Nephron (organoid): Measurements from ENCODE around the gene PLA2G4E.

Experiments used
- H3K27ac Mint-ChIP-seq, 3 experiments: 2 replicates each; pipeline ENCODE4 v1.8.0; 2020; ENCODE audit warnings: mixed read lengths in 3 of 3, mild to moderate bottlenecking in 2 of 3, moderate library complexity in 1 of 3
- H3K27me3 Mint-ChIP-seq: 2 replicates; pipeline ENCODE4 v1.8.0; 2021; ENCODE audit warnings: low read depth, mild to moderate bottlenecking, moderate library complexity, mixed read lengths
- H3K36me3 Mint-ChIP-seq: 2 replicates; pipeline ENCODE4 v1.8.0; 2020; ENCODE audit warnings: low read depth, mixed read lengths
- H3K4me1 Mint-ChIP-seq: 2 replicates; pipeline ENCODE4 v1.8.0; 2020; ENCODE audit warnings: mixed read lengths
- H3K4me3 Mint-ChIP-seq, 3 experiments: 2 replicates each; pipeline ENCODE4 v1.8.0; 2020; ENCODE audit warnings: mild to moderate bottlenecking in 3 of 3, mixed read lengths in 3 of 3, moderate library complexity in 2 of 3
- H3K9me3 Mint-ChIP-seq: 2 replicates; pipeline ENCODE4 v1.8.0; 2020; ENCODE audit warnings: mixed read lengths
- TF ChIP-seq, protein P1 (sequence below), 3 experiments: fragments of 200-600 bp; sonication (generic); IDR thresholded peaks; one replicate each; pipeline ENCODE4 v1.5.0; 2021; ENCODE audit warnings: antibody characterized with exemption in 3 of 3; ENCODE audit not compliant: unreplicated experiment in 3 of 3

PLA2G4E gene

GRCh38 chr15:42024303-42024702 lies 3.5 kb upstream of the PLA2G4E start:
- no peak overlapping the region for H3K4me3 Mint-ChIP-seq
- H3K9me3 Mint-ChIP-seq, result peaks cover 24% of the 10 kb centered on the region
- TF ChIP-seq, protein P1, sequence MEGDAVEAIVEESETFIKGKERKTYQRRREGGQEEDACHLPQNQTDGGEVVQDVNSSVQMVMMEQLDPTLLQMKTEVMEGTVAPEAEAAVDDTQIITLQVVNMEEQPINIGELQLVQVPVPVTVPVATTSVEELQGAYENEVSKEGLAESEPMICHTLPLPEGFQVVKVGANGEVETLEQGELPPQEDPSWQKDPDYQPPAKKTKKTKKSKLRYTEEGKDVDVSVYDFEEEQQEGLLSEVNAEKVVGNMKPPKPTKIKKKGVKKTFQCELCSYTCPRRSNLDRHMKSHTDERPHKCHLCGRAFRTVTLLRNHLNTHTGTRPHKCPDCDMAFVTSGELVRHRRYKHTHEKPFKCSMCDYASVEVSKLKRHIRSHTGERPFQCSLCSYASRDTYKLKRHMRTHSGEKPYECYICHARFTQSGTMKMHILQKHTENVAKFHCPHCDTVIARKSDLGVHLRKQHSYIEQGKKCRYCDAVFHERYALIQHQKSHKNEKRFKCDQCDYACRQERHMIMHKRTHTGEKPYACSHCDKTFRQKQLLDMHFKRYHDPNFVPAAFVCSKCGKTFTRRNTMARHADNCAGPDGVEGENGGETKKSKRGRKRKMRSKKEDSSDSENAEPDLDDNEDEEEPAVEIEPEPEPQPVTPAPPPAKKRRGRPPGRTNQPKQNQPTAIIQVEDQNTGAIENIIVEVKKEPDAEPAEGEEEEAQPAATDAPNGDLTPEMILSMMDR (IDR thresholded peaks at IDR 0.05; ENCODE audit: unreplicated experiment in 3 of 3), result no peak
- H3K4me1 Mint-ChIP-seq, result no peaks in the 10 kb centered on the region
- H3K27ac Mint-ChIP-seq, result no peak overlapping the region
- H3K27me3 Mint-ChIP-seq, result peaks cover 12% of the 10 kb centered on the region
- no peaks in the 10 kb centered on the region for H3K36me3 Mint-ChIP-seq

GRCh38 chr15:42021593-42021992 lies 751 bp upstream of the PLA2G4E start:
- Mint-ChIP-seq H3K36me3 (no peaks in the 10 kb centered on the region), H3K9me3 (peaks cover 26% of the 10 kb centered on the region), H3K4me3 (no peak overlapping the region), H3K4me1 (peaks cover 20% of the 10 kb centered on the region), H3K27ac (no peak overlapping the region), H3K27me3 (peaks cover 9% of the 10 kb centered on the region)
- TF ChIP-seq, protein P1 (IDR thresholded peaks at IDR 0.05; ENCODE audit: unreplicated experiment in 3 of 3), result no peak

- Mint-ChIP-seq H3K36me3 (no peaks in the 10 kb centered on the region), H3K4me1 (peaks cover 20% of the 10 kb centered on the region), H3K4me3 (no peak overlapping the region), H3K27me3 (peaks cover 21% of the 10 kb centered on the region), H3K27ac (no peak overlapping the region), H3K9me3 (peaks cover 19% of the 10 kb centered on the region)
- TF ChIP-seq, protein P1 (IDR thresholded peaks at IDR 0.05; ENCODE audit: unreplicated experiment in 3 of 3), result no peak
Measured at GRCh38 chr15:42018306-42019224, 2.3 kb downstream of the PLA2G4E start.

DNA sequence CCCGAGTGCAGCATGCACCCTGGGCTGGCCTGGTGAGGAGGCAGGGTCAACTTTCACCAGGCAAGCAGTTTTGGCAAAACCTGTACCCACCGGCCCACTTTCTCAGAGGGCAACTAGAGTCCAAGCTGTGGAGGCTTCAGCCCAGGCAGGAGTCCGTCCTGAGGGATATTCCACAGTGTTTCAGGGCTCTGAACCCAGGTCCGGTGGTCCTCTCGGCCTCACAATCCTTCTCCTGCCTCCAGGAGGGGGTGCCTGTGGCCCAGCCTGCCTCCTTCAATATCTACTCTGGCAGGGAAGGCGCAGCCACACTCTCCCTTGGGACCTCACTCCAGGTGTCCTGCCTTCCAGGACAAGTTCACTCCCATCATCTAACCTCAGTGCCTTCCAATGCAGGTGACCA lies 3.9 kb downstream of the PLA2G4E start:
- Mint-ChIP-seq H3K9me3 (peaks cover 7% of the 10 kb centered on the region), H3K27me3 (peaks cover 29% of the 10 kb centered on the region), H3K36me3 (no peaks in the 10 kb centered on the region), H3K4me3 (no peak overlapping the region), H3K4me1 (peaks cover 20% of the 10 kb centered on the region), H3K27ac (no peak overlapping the region)
- TF ChIP-seq, protein P1 (IDR thresholded peaks at IDR 0.05; ENCODE audit: unreplicated experiment in 3 of 3), result no peak

- Mint-ChIP-seq H3K36me3 (no peaks in the 10 kb centered on the region), H3K9me3 (peaks cover 3% of the 10 kb centered on the region), H3K27me3 (peaks cover 33% of the 10 kb centered on the region), H3K4me1 (peaks cover 20% of the 10 kb centered on the region), H3K4me3 (no peak overlapping the region), H3K27ac (no peak overlapping the region)
- TF ChIP-seq, protein P1 (IDR thresholded peaks at IDR 0.05; ENCODE audit: unreplicated experiment in 3 of 3), result no peak
Measured at GRCh38 chr15:42014406-42014805, 6.4 kb downstream of the PLA2G4E start.
